Spleen (tissue), 7 donors: ENCODE data around the gene SORCS3.

Source experiments
- POLR2A ChIP-seq, 3 donors: fragments of 450-650 bp; IDR thresholded peaks; one replicate each; pipeline ENCODE4 v1.5.1; 2017; ENCODE audit warnings: antibody characterized with exemption in 3 of 3, mild to moderate bottlenecking in 1 of 3
- POLR2AphosphoS5 ChIP-seq, 3 donors: sonication (generic); formaldehyde crosslinking; IDR thresholded peaks; one replicate each; pipeline ENCODE4 v1.5.1; 2017; ENCODE audit warnings: antibody characterized with exemption in 3 of 3
- TF ChIP-seq, protein P1 (sequence below), 11 experiments: fragments of 200-600 bp in 7 of 11; fragments of 450-650 bp in 4 of 11; sonication (generic) in 4 of 11; IDR thresholded peaks in 8 of 11; conservative IDR thresholded peaks in 3 of 11; 1 replicate in 7 of 11; 2 replicates in 4 of 11; pipeline versions ENCODE4 v1.4.0 to v1.8.0; 2016 to 2021; ENCODE audit warnings: antibody characterized with exemption in 11 of 11, inconsistent platforms in 4 of 11, mild to moderate bottlenecking in 1 of 11
- donor health status: DM: no; HTN: no; CAD: no; lungs with moderate emphysema.
- donor health status: DM: no; HTN: no; CAD: no.
- donor health status: DM: no; HTN: no; CAD: no.

DNA sequence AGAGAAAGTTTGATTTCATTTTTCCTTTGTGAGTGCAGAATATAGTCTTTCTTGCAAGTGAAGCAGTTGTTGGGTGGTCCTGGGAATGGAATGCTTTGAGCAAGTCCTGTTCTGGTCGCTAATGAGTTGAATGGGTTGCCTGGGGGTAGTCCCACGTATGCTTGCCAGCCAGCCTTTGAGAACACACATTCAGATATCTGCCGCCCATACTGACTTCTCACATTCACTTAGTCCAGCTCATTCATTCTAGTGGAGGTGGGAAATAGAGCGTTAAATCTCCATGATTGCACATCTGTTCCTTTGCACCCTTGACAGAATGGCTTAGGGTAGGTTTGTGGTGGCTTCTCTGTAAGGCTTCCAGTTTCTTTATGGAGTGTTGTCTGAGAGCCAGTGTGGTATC lies 256.6 kb downstream of the SORCS3 start:
- TF ChIP-seq POLR2A (IDR thresholded peaks at IDR 0.05) (no peak), POLR2AphosphoS5 (IDR thresholded peaks at IDR 0.05) (no peak)
- TF ChIP-seq, protein P1, sequence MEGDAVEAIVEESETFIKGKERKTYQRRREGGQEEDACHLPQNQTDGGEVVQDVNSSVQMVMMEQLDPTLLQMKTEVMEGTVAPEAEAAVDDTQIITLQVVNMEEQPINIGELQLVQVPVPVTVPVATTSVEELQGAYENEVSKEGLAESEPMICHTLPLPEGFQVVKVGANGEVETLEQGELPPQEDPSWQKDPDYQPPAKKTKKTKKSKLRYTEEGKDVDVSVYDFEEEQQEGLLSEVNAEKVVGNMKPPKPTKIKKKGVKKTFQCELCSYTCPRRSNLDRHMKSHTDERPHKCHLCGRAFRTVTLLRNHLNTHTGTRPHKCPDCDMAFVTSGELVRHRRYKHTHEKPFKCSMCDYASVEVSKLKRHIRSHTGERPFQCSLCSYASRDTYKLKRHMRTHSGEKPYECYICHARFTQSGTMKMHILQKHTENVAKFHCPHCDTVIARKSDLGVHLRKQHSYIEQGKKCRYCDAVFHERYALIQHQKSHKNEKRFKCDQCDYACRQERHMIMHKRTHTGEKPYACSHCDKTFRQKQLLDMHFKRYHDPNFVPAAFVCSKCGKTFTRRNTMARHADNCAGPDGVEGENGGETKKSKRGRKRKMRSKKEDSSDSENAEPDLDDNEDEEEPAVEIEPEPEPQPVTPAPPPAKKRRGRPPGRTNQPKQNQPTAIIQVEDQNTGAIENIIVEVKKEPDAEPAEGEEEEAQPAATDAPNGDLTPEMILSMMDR (IDR thresholded peaks at IDR 0.05 in 8 of 11, conservative IDR thresholded peaks at IDR 0.05 in 3 of 11), result no peak
